K562 (cell line): ENCODE data around the gene CLDN7. TPM values are rescaled to one million over a fixed set of nuclear protein-coding genes. Genes with fewer than 3 reads are reported as not detected.
A peak's percentile ranks its signal among the peaks of the same experiment; 100 is the strongest.

Experiments used
- CBFA2T2 ChIP-seq: fragments of 450-650 bp; conservative IDR thresholded peaks from 2 replicates; pipeline ENCODE4 v1.6.1; 2017; ENCODE audit warnings: mild to moderate bottlenecking
- COPS2 ChIP-seq: fragments of 450-650 bp; conservative IDR thresholded peaks from 2 replicates; pipeline ENCODE4 v1.6.1; 2016; ENCODE audit warnings: mild to moderate bottlenecking, moderate library complexity
- HDAC1 ChIP-seq, 2 experiments: fragments of 450-650 bp; IDR thresholded peaks; 2 replicates each; pipeline ENCODE4 v1.6.1; 2016 to 2017; ENCODE audit warnings: inconsistent platforms in 1 of 2, mild to moderate bottlenecking in 1 of 2, moderate library complexity in 1 of 2
- HMBOX1 ChIP-seq: sonication (generic); IDR thresholded peaks from 2 replicates; pipeline ENCODE4 v1.6.1; 2016
- MNT ChIP-seq, 2 experiments: fragments of 450-650 bp; conservative IDR thresholded peaks; 2 replicates each; pipeline ENCODE4 v1.6.1; 2017; ENCODE audit warnings: mild to moderate bottlenecking in 2 of 2, moderate library complexity in 2 of 2
- NBN ChIP-seq: fragments of 450-650 bp; IDR thresholded peaks from 2 replicates; pipeline ENCODE4 v1.6.1; 2016; ENCODE audit warnings: low read depth, mild to moderate bottlenecking
- XRCC4 ChIP-seq: IDR thresholded peaks from one replicate; pipeline ENCODE4 v1.6.1; 2011; ENCODE audit not compliant: insufficient read depth, insufficient read length; ENCODE audit errors: extremely low read depth
- ZNF124 ChIP-seq: sonication (generic); formaldehyde crosslinking; IDR thresholded peaks from 2 replicates; pipeline ENCODE4 v1.8.1; 2022; ENCODE audit warnings: missing genetic modification reagents
- ZNF174 ChIP-seq: fragments of 250-450 bp; sonication (Bioruptor Pico); IDR thresholded peaks from 2 replicates; pipeline ENCODE4 v1.4.0; 2020; ENCODE audit warnings: mild to moderate bottlenecking
- ZNF830 ChIP-seq: fragments of 250-450 bp; sonication (Bioruptor Pico); IDR thresholded peaks from 2 replicates; pipeline ENCODE4 v1.5.0; 2021; ENCODE audit warnings: mild to moderate bottlenecking
- polyA plus RNA-seq, 8 experiments: library from polyadenylated mRNA; depleted of rRNA in 4 of 8; stranded (reverse) in 5 of 8; unstranded in 3 of 8; fragments of >200 nt; fragmentation: Nextera tagmentation in 2 of 8; fragmentation: Illumina TruSeq in 1 of 8; extraction: Ambion mirVana in 2 of 8; extraction: Trizol in 1 of 8; gene quantifications; 2 replicates each; pipeline versions ENCODE4 v1.2.1 to v1.2.3, GENCODE V29; 2011 to 2014; ENCODE audit warnings: inconsistent platforms in 1 of 8, missing spikeins in 1 of 8
- total RNA-seq, 7 experiments: library from RNA; depleted of rRNA in 6 of 7; stranded (reverse); fragments of >200 nt in 6 of 7; fragmentation: Illumina TruSeq in 2 of 7; extraction: Trizol in 2 of 7; gene quantifications; 2 replicates each; pipeline versions ENCODE4 v1.2.1 to v1.2.3, GENCODE V29; 2011 to 2021; ENCODE audit warnings: low replicate concordance in 1 of 7
- TF ChIP-seq, protein P1 (sequence below): fragments of 200-600 bp; sonication (generic); IDR thresholded peaks from one replicate; pipeline ENCODE4 v1.6.1; 2012; ENCODE audit warnings: mild to moderate bottlenecking, low read depth, low read length, inconsistent platforms
- TF ChIP-seq, protein P2 (sequence below), 2 experiments: fragments of 450-650 bp in 1 of 2; sonication (generic) in 1 of 2; formaldehyde crosslinking in 1 of 2; IDR thresholded peaks in 1 of 2; conservative IDR thresholded peaks in 1 of 2; 2 replicates each; pipeline versions ENCODE4 v1.6.1 to v1.8.1; 2016 to 2023; ENCODE audit warnings: mild to moderate bottlenecking in 2 of 2, moderate library complexity in 2 of 2, inconsistent platforms in 1 of 2, missing genetic modification reagents in 1 of 2

Gene CLDN7
- total and polyA plus RNA-seq, 9 of the 15 experiments (the other 6 are each of a cell fraction or from before 2014, with no cell fraction given) = 2.2 to 14.5 (median 7.6) TPM

GRCh38 chr17:7282752-7283321 lies 20.6 kb upstream of the CLDN7 start (continued):
- TF ChIP-seq, protein P1, sequence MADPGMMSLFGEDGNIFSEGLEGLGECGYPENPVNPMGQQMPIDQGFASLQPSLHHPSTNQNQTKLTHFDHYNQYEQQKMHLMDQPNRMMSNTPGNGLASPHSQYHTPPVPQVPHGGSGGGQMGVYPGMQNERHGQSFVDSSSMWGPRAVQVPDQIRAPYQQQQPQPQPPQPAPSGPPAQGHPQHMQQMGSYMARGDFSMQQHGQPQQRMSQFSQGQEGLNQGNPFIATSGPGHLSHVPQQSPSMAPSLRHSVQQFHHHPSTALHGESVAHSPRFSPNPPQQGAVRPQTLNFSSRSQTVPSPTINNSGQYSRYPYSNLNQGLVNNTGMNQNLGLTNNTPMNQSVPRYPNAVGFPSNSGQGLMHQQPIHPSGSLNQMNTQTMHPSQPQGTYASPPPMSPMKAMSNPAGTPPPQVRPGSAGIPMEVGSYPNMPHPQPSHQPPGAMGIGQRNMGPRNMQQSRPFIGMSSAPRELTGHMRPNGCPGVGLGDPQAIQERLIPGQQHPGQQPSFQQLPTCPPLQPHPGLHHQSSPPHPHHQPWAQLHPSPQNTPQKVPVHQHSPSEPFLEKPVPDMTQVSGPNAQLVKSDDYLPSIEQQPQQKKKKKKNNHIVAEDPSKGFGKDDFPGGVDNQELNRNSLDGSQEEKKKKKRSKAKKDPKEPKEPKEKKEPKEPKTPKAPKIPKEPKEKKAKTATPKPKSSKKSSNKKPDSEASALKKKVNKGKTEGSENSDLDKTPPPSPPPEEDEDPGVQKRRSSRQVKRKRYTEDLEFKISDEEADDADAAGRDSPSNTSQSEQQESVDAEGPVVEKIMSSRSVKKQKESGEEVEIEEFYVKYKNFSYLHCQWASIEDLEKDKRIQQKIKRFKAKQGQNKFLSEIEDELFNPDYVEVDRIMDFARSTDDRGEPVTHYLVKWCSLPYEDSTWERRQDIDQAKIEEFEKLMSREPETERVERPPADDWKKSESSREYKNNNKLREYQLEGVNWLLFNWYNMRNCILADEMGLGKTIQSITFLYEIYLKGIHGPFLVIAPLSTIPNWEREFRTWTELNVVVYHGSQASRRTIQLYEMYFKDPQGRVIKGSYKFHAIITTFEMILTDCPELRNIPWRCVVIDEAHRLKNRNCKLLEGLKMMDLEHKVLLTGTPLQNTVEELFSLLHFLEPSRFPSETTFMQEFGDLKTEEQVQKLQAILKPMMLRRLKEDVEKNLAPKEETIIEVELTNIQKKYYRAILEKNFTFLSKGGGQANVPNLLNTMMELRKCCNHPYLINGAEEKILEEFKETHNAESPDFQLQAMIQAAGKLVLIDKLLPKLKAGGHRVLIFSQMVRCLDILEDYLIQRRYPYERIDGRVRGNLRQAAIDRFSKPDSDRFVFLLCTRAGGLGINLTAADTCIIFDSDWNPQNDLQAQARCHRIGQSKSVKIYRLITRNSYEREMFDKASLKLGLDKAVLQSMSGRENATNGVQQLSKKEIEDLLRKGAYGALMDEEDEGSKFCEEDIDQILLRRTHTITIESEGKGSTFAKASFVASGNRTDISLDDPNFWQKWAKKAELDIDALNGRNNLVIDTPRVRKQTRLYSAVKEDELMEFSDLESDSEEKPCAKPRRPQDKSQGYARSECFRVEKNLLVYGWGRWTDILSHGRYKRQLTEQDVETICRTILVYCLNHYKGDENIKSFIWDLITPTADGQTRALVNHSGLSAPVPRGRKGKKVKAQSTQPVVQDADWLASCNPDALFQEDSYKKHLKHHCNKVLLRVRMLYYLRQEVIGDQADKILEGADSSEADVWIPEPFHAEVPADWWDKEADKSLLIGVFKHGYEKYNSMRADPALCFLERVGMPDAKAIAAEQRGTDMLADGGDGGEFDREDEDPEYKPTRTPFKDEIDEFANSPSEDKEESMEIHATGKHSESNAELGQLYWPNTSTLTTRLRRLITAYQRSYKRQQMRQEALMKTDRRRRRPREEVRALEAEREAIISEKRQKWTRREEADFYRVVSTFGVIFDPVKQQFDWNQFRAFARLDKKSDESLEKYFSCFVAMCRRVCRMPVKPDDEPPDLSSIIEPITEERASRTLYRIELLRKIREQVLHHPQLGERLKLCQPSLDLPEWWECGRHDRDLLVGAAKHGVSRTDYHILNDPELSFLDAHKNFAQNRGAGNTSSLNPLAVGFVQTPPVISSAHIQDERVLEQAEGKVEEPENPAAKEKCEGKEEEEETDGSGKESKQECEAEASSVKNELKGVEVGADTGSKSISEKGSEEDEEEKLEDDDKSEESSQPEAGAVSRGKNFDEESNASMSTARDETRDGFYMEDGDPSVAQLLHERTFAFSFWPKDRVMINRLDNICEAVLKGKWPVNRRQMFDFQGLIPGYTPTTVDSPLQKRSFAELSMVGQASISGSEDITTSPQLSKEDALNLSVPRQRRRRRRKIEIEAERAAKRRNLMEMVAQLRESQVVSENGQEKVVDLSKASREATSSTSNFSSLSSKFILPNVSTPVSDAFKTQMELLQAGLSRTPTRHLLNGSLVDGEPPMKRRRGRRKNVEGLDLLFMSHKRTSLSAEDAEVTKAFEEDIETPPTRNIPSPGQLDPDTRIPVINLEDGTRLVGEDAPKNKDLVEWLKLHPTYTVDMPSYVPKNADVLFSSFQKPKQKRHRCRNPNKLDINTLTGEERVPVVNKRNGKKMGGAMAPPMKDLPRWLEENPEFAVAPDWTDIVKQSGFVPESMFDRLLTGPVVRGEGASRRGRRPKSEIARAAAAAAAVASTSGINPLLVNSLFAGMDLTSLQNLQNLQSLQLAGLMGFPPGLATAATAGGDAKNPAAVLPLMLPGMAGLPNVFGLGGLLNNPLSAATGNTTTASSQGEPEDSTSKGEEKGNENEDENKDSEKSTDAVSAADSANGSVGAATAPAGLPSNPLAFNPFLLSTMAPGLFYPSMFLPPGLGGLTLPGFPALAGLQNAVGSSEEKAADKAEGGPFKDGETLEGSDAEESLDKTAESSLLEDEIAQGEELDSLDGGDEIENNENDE = no peak
- TF ChIP-seq NBN = no peak
- TF ChIP-seq HDAC1 (IDR thresholded peaks at IDR 0.05) = 0 out of 4 replicates have a peak, but pooled peaks of 1 of the 2 experiments have one; percentile 9
- peak; percentile 31 to 69; a peak in 1 of 4 replicates for TF ChIP-seq MNT (conservative IDR thresholded peaks at IDR 0.05)
- TF ChIP-seq, protein P2, sequence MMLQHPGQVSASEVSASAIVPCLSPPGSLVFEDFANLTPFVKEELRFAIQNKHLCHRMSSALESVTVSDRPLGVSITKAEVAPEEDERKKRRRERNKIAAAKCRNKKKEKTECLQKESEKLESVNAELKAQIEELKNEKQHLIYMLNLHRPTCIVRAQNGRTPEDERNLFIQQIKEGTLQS (IDR thresholded peaks at IDR 0.05) = no peak
- TF ChIP-seq, protein P2 (CRISPR knock-in tag; conservative IDR thresholded peaks at IDR 0.05) = no peak
- no peak for TF ChIP-seq ZNF124 (CRISPR knock-in tag)
- no peak for TF ChIP-seq ZNF174 (CRISPR knock-in tag)
- no peak for TF ChIP-seq HMBOX1
- TF ChIP-seq XRCC4 = no peak
- no peak for TF ChIP-seq ZNF830
- no peak for TF ChIP-seq COPS2
- TF ChIP-seq CBFA2T2 = 0 out of 2 replicates have a peak, but pooled peaks have one; percentile 30
